Tibial artery (tissue), 4 donors: ENCODE measurements around the gene CD3E.

Experiments used
- DNase-seq, 2 donors: peaks; one replicate each; pipeline ENCODE4 v3.0.0-alpha.2; 2019
- H3K27ac ChIP-seq, 2 donors: fragments of 200-600 bp; sonication (generic) in 1 of 2; 1 replicate in 1 of 2; 2 replicates in 1 of 2; pipeline ENCODE4 v1.5.1; 2018 to 2019; ENCODE audit warnings: mild to moderate bottlenecking in 1 of 2
- H3K27me3 ChIP-seq, 2 donors: fragments of 200-600 bp; sonication (generic) in 1 of 2; one replicate each; pipeline versions ENCODE4 v1.5.1 to v1.6.0; 2016 to 2019
- H3K36me3 ChIP-seq, 3 donors: fragments of 200-600 bp; sonication (generic) in 2 of 3; one replicate each; pipeline ENCODE4 v1.5.1; 2016 to 2019; ENCODE audit warnings: mild to moderate bottlenecking in 2 of 3
- H3K4me1 ChIP-seq, 4 donors: fragments of 200-600 bp; sonication (generic) in 2 of 4; 1 replicate in 3 of 4; 2 replicates in 1 of 4; pipeline ENCODE4 v1.5.1; 2016 to 2019
- H3K4me3 ChIP-seq, 2 donors: fragments of 200-600 bp; sonication (generic) in 1 of 2; 1 replicate in 1 of 2; 2 replicates in 1 of 2; pipeline ENCODE4 v1.5.1; 2018 to 2019; ENCODE audit warnings: mild to moderate bottlenecking in 2 of 2
- H3K9me3 ChIP-seq, 3 donors: fragments of 200-600 bp; sonication (generic) in 1 of 3; one replicate each; pipeline ENCODE4 v1.5.1; 2016 to 2019
- CTCF ChIP-seq, 2 experiments: fragments of 200-600 bp in 1 of 2; fragments of 450-650 bp in 1 of 2; IDR thresholded peaks; one replicate each; pipeline ENCODE4 v1.5.1; 2017 to 2019; ENCODE audit warnings: antibody characterized with exemption in 2 of 2, mild to moderate bottlenecking in 1 of 2, moderate library complexity in 1 of 2
- intact Hi-C: fragments of 100-400 bp; cut with DNase I; formaldehyde crosslinking; loops from one replicate; pipeline ENCODE4 v1.15.0; 2023; ENCODE audit warnings: low total_unique reads

Gene CD3E

GRCh38 chr11:118290923-118291322, 13.6 kb upstream of the CD3E start:
- H3K27ac ChIP-seq: no peak overlapping the region
- DNase-seq: peak in 1 of 2 donors; percentile 20
- peaks cover 0 to 5% of the 10 kb centered on the region in 2 donors for H3K27me3 ChIP-seq
- no peak overlapping the region for H3K4me3 ChIP-seq
- no peaks in the 10 kb centered on the region for H3K9me3 ChIP-seq
- intact Hi-C loops: no loop called here
- TF ChIP-seq CTCF (IDR thresholded peaks at IDR 0.05): no peak
- no peaks in the 10 kb centered on the region for H3K4me1 ChIP-seq
- no peaks in the 10 kb centered on the region for H3K36me3 ChIP-seq

GRCh38 chr11:118291477-118292135, 12.9 kb upstream of the CD3E start:
- H3K27me3 ChIP-seq: peaks cover 0 to 5% of the 10 kb centered on the region in 2 donors
- H3K4me3 ChIP-seq: no peak overlapping the region
- H3K36me3 ChIP-seq: no peaks in the 10 kb centered on the region
- no peak for TF ChIP-seq CTCF (IDR thresholded peaks at IDR 0.05)
- H3K9me3 ChIP-seq: no peaks in the 10 kb centered on the region
- no peaks in the 10 kb centered on the region for H3K4me1 ChIP-seq
- no peak for DNase-seq
- intact Hi-C loops: no loop called here
- H3K27ac ChIP-seq: no peak overlapping the region

- H3K36me3 ChIP-seq: no peaks in the 10 kb centered on the region
- no peaks in the 10 kb centered on the region for H3K9me3 ChIP-seq
- no peaks in the 10 kb centered on the region for H3K4me1 ChIP-seq
- peaks cover 0 to 5% of the 10 kb centered on the region in 2 donors for H3K27me3 ChIP-seq
- intact Hi-C loops: no loop called here
- no peak for TF ChIP-seq CTCF (IDR thresholded peaks at IDR 0.05)
- no peak overlapping the region for H3K27ac ChIP-seq
- no peak for DNase-seq
- no peak overlapping the region for H3K4me3 ChIP-seq
These were observed 10.5 kb upstream of the CD3E start for GRCh38 chr11:118294053-118294452.

GRCh38 chr11:118295199-118295598, 9.3 kb upstream of the CD3E start:
- no peak overlapping the region for H3K27ac ChIP-seq
- peaks cover 0 to 5% of the 10 kb centered on the region in 2 donors for H3K27me3 ChIP-seq
- no peaks in the 10 kb centered on the region for H3K9me3 ChIP-seq
- DNase-seq: no peak
- no peaks in the 10 kb centered on the region for H3K4me1 ChIP-seq
- no peak for TF ChIP-seq CTCF (IDR thresholded peaks at IDR 0.05)
- no peak overlapping the region for H3K4me3 ChIP-seq
- intact Hi-C loops: no loop called here
- H3K36me3 ChIP-seq: no peaks in the 10 kb centered on the region

GRCh38 chr11:118295815-118296454, 8.6 kb upstream of the CD3E start:
- no peaks in the 10 kb centered on the region for H3K9me3 ChIP-seq
- intact Hi-C loops: no loop called here
- no peak for TF ChIP-seq CTCF (IDR thresholded peaks at IDR 0.05)
- no peaks in the 10 kb centered on the region for H3K36me3 ChIP-seq
- H3K4me3 ChIP-seq: no peak overlapping the region
- no peaks in the 10 kb centered on the region for H3K4me1 ChIP-seq
- H3K27me3 ChIP-seq: peaks cover 0 to 5% of the 10 kb centered on the region in 2 donors
- H3K27ac ChIP-seq: no peak overlapping the region
- DNase-seq: no peak
